HCT116 (cell line): Measurements from ENCODE around the gene CCND1. TPM values are rescaled to one million over a fixed set of nuclear protein-coding genes. Genes with fewer than 3 reads are reported as not detected.

Experiments used
- ATAC-seq: fragments of 200-7000 bp; cut with Tn5 transposase; 2 replicates; pipeline ENCODE4 v1.9.1; 2020; ENCODE audit warnings: mild to moderate bottlenecking, moderate library complexity
- BruUV-seq: library from RNA; stranded (reverse); fragments of 400-500 nt; replicated peaks from 2 replicates; lab custom pipeline; 2021; lab: Mats Ljungman, UMichigan
- CTCF ChIA-PET: fragments of 300-600 bp; sonication (Branson Sonifier 250); formaldehyde crosslinking; loops from one replicate; lab custom pipeline; 2021; ENCODE audit warnings: antibody characterized with exemption; lab: Charles Lee
- POLR2A ChIA-PET: fragments of 300-600, 350-600 bp; sonication (Branson Sonifier 250); formaldehyde crosslinking; loops from one replicate; lab custom pipeline; 2021; ENCODE audit warnings: antibody characterized with exemption; lab: Charles Lee
- RAD21 ChIA-PET, 2 experiments: fragments of 300-600 bp; sonication (Branson Sonifier 250); formaldehyde crosslinking; loops; one replicate each; lab custom pipeline; 2023; ENCODE audit warnings: low total read pairs in 2 of 2; ENCODE audit not compliant: uncharacterized antibody in 2 of 2, unreplicated experiment in 2 of 2, low non-redundant PET in 1 of 2; lab: Charles Lee
- DNase-seq: peaks from one replicate; pipeline ENCODE4 v3.0.0-alpha.2; 2010; ENCODE audit warnings: low read depth, low spot score
- H2AFZ ChIP-seq: fragments of 200-600 bp; shearing (Covaris generic), sonication (generic); 2 replicates; pipeline ENCODE4 v1.6.1; 2017; ENCODE audit warnings: low read depth, mixed run types, mixed read lengths, antibody characterized with exemption, low read length; ENCODE audit not compliant: poor library complexity, severe bottlenecking
- H3K27ac ChIP-seq: 2 replicates; pipeline ENCODE4 v1.5.1; 2012; ENCODE audit warnings: low read depth, low read length
- H3K27me3 ChIP-seq: fragments of 200-600 bp; sonication (generic); 2 replicates; pipeline ENCODE4 v1.6.1; 2016; ENCODE audit warnings: mixed run types, low read length, mixed read lengths; ENCODE audit not compliant: insufficient read depth
- H3K36me3 ChIP-seq, 2 experiments: fragments of 200-500 bp in 1 of 2; fragments of 200-600 bp in 1 of 2; sonication (Bioruptor generic) in 1 of 2; sonication (generic) in 1 of 2; 2 replicates each; pipeline versions ENCODE4 v1.5.1 to v1.6.1; 2014 to 2016; ENCODE audit warnings: low read length in 2 of 2, inconsistent platforms in 1 of 2, mixed read lengths in 1 of 2, mixed run types in 1 of 2; ENCODE audit not compliant: insufficient read depth in 2 of 2, control insufficient read depth in 1 of 2
- H3K4me1 ChIP-seq, 2 experiments: fragments of 200-600 bp in 1 of 2; sonication (generic) in 1 of 2; 2 replicates each; pipeline versions ENCODE4 v1.5.1 to v1.6.1; 2012 to 2017; ENCODE audit warnings: low read length in 2 of 2, inconsistent platforms in 1 of 2, mild to moderate bottlenecking in 1 of 2, mixed read lengths in 1 of 2, mixed run types in 1 of 2, moderate library complexity in 1 of 2; ENCODE audit not compliant: insufficient read depth in 2 of 2, control insufficient read depth in 1 of 2
- H3K4me2 ChIP-seq: fragments of 200-600 bp; sonication (generic); 2 replicates; pipeline ENCODE4 v1.6.1; 2017; ENCODE audit warnings: mixed run types, low read length, mixed read lengths
- H3K4me3 ChIP-seq, 2 experiments: fragments of 200-600 bp in 1 of 2; sonication (generic) in 1 of 2; replicated peaks in 1 of 2; 2 replicates each; pipeline ENCODE4 v1.5.1; 2011 to 2016; ENCODE audit warnings: low read length in 2 of 2, control low read depth in 1 of 2, low read depth in 1 of 2, mild to moderate bottlenecking in 1 of 2, mixed read lengths in 1 of 2, mixed run types in 1 of 2
- H3K79me2 ChIP-seq: fragments of 200-600 bp; sonication (generic); 2 replicates; pipeline ENCODE4 v1.6.1; 2017; ENCODE audit warnings: mild to moderate bottlenecking, mixed run types, low read length, moderate library complexity, mixed read lengths; ENCODE audit not compliant: insufficient read depth
- H3K9ac ChIP-seq: fragments of 200-600 bp; sonication (generic); 2 replicates; pipeline ENCODE4 v1.6.1; 2016; ENCODE audit warnings: low read length, mixed read lengths
- H3K9me2 ChIP-seq: fragments of 200-600 bp; sonication (generic), shearing (Covaris generic); 2 replicates; pipeline ENCODE4 v1.6.1; 2017; ENCODE audit warnings: mixed run types, mild to moderate bottlenecking, moderate library complexity; ENCODE audit not compliant: insufficient read depth
- H3K9me3 ChIP-seq, 2 experiments: fragments of 200-500 bp in 1 of 2; fragments of 200-600 bp in 1 of 2; sonication (Bioruptor generic) in 1 of 2; sonication (generic) in 1 of 2; 2 replicates each; pipeline ENCODE4 v1.6.1; 2014 to 2017; ENCODE audit warnings: low read length in 2 of 2, mixed read lengths in 2 of 2, inconsistent platforms in 1 of 2, low read depth in 1 of 2, mild to moderate bottlenecking in 1 of 2, mixed run types in 1 of 2, moderate library complexity in 1 of 2; ENCODE audit not compliant: control insufficient read depth in 1 of 2, insufficient read depth in 1 of 2
- H4K20me1 ChIP-seq: fragments of 200-600 bp; sonication (generic), shearing (Covaris generic); 2 replicates; pipeline ENCODE4 v1.6.1; 2017; ENCODE audit warnings: mixed run types, mild to moderate bottlenecking, moderate library complexity; ENCODE audit not compliant: insufficient read depth
- CEBPB ChIP-seq: IDR thresholded peaks from 2 replicates; pipeline ENCODE4 v1.6.1; 2012; ENCODE audit warnings: low read depth
- EGR1 ChIP-seq: IDR thresholded peaks from 2 replicates; pipeline ENCODE4 v1.6.1; 2012; ENCODE audit warnings: low read depth
- ELF1 ChIP-seq: IDR thresholded peaks from 2 replicates; pipeline ENCODE4 v1.6.1; 2012; ENCODE audit warnings: low read depth, borderline replicate concordance
- EZH2phosphoT487 ChIP-seq: fragments of 200-600 bp; IDR thresholded peaks from 2 replicates; pipeline ENCODE4 v1.6.1; 2018; ENCODE audit warnings: antibody characterized with exemption, borderline replicate concordance
- FOSL1 ChIP-seq: IDR thresholded peaks from 2 replicates; pipeline ENCODE4 v1.6.1; 2012; ENCODE audit warnings: low read depth
- JUND ChIP-seq: IDR thresholded peaks from 2 replicates; pipeline ENCODE4 v1.6.1; 2012
- POLR2A ChIP-seq: IDR thresholded peaks from 2 replicates; pipeline ENCODE4 v1.7.0; 2011; ENCODE audit warnings: borderline replicate concordance; ENCODE audit not compliant: insufficient read depth, insufficient read length; ENCODE audit errors: extremely low read depth
- SRF ChIP-seq: IDR thresholded peaks from 2 replicates; pipeline ENCODE4 v1.6.1; 2012; ENCODE audit warnings: low read depth
- TCF7L2 ChIP-seq: IDR thresholded peaks from 2 replicates; pipeline ENCODE4 v1.7.0; 2011; ENCODE audit warnings: borderline replicate concordance, inconsistent platforms; ENCODE audit not compliant: insufficient read depth, insufficient read length; ENCODE audit errors: extremely low read depth
- YY1 ChIP-seq: IDR thresholded peaks from 2 replicates; pipeline ENCODE4 v1.6.1; 2011; ENCODE audit warnings: low read length, low read depth, moderate library complexity, mild to moderate bottlenecking; ENCODE audit not compliant: insufficient replicate concordance; ENCODE audit errors: extremely low read depth
- ZNF274 ChIP-seq: fragments of 200-500 bp; sonication (Bioruptor generic); IDR thresholded peaks from 2 replicates; pipeline ENCODE4 v1.6.1; 2014; ENCODE audit warnings: mild to moderate bottlenecking, low read depth, low read length, inconsistent platforms
- intact Hi-C: fragments of 100-400 bp; cut with micrococcal nuclease; formaldehyde crosslinking; loops from 2 replicates; pipeline ENCODE4 v1.10.0; 2022
- total RNA-seq: library from RNA; stranded (reverse); gene quantifications from one replicate; pipeline ENCODE4 v1.2.1, GENCODE V29; 2021; ENCODE audit not compliant: unreplicated experiment
- TF ChIP-seq, protein P1 (sequence below), 3 experiments: fragments of 200-600 bp in 1 of 3; sonication (generic) in 1 of 3; IDR thresholded peaks in 2 of 3; conservative IDR thresholded peaks in 1 of 3; 2 replicates each; pipeline ENCODE4 v1.5.1; 2012 to 2017; ENCODE audit warnings: low read depth in 2 of 3, low read length in 2 of 3, antibody characterized with exemption in 1 of 3, borderline replicate concordance in 1 of 3, control low read depth in 1 of 3, mild to moderate bottlenecking in 1 of 3, mixed read lengths in 1 of 3, mixed run types in 1 of 3, moderate library complexity in 1 of 3; ENCODE audit not compliant: insufficient read depth in 1 of 3
- TF ChIP-seq, protein P2 (sequence below): IDR thresholded peaks from 2 replicates; pipeline ENCODE4 v1.6.1; 2011; ENCODE audit warnings: mild to moderate bottlenecking, low read length, moderate library complexity; ENCODE audit not compliant: insufficient replicate concordance; ENCODE audit errors: extremely low read depth
- TF ChIP-seq, protein P3 (sequence below): IDR thresholded peaks from 2 replicates; pipeline ENCODE4 v1.6.1; 2012; ENCODE audit warnings: low read depth

The CCND1 gene
- total RNA-seq, 1 experiment from 2014 or later: 601 TPM

DNA sequence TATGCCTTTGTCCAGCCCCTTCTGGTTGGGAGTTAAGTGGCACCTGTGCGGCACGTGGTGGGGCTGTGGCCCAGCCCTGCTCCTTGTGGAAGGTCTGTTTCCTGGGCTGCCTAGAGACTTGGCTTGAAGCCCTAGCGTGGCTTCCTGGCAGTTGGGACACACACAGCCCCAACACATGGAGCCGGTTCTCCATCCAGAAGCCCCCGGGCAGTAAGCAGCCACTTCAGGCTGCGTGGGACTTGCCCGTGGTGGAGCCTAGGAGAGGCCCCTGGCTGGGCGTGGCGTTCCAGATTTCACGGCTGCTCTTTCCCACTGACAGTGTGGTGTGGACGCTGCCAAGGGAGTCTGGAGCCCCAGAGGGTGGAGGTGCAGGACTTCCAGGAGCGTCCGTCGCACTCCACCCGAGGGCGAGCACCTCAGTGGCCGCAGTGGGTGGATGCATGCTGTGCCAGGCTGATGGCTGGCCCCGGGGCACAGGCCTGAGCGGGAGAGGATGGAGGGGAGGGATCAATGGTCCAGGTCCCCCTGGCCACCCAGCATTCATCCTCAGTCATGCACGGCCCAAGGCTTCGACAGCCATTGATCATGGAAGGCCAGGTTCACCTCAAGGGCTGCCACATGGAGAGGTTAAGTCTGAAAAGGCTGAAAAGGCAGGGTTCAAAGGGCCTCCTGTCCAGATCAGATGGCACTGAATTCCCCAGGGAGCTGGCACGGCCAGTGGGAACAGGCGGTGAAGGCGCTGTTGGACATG, 9.3 kb downstream of the CCND1 start:
- Histone ChIP-seq H3K9me3 (no peaks in the 10 kb centered on the region), H3K4me2 (no peak overlapping the region), H3K27ac (no peak overlapping the region; the same call in 1 of the 2 replicates), H3K4me1 (peaks cover 0 to 70% of the 10 kb centered on the region in 2 experiments; a peak in 3 of 4 replicates), H2AFZ (no peak overlapping the region), H3K36me3 (peaks cover 58 to 70% of the 10 kb centered on the region in 2 experiments), H3K27me3 (no peaks in the 10 kb centered on the region), H3K9ac (no peak overlapping the region), H4K20me1 (peaks cover 37% of the 10 kb centered on the region; the same call in 1 of the 2 replicates), H3K79me2 (peaks cover 69% of the 10 kb centered on the region), H3K4me3 (no peak overlapping the region), H3K9me2 (no peaks in the 10 kb centered on the region)
- intact Hi-C loops: no loop called here
- RAD21 ChIA-PET: interaction anchor here in 1 of 2 experiments (0.6 kb wide), 1 partner anchor 34 kb away, joined by 6 read pairs; no protein-coding TSS in a partner anchor
- CTCF ChIA-PET: no interaction called here
- DNase-seq: no peak
- POLR2A ChIA-PET: no interaction called here
- BruUV-seq: no TSS peak
- no peak for TF ChIP-seq TCF7L2
- no peak for TF ChIP-seq EZH2phosphoT487
- TF ChIP-seq ELF1: no peak
- TF ChIP-seq POLR2A: no peak
- TF ChIP-seq FOSL1: no peak
- TF ChIP-seq, protein P1, sequence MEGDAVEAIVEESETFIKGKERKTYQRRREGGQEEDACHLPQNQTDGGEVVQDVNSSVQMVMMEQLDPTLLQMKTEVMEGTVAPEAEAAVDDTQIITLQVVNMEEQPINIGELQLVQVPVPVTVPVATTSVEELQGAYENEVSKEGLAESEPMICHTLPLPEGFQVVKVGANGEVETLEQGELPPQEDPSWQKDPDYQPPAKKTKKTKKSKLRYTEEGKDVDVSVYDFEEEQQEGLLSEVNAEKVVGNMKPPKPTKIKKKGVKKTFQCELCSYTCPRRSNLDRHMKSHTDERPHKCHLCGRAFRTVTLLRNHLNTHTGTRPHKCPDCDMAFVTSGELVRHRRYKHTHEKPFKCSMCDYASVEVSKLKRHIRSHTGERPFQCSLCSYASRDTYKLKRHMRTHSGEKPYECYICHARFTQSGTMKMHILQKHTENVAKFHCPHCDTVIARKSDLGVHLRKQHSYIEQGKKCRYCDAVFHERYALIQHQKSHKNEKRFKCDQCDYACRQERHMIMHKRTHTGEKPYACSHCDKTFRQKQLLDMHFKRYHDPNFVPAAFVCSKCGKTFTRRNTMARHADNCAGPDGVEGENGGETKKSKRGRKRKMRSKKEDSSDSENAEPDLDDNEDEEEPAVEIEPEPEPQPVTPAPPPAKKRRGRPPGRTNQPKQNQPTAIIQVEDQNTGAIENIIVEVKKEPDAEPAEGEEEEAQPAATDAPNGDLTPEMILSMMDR (IDR thresholded peaks at IDR 0.05 in 2 of 3, conservative IDR thresholded peaks at IDR 0.05 in 1 of 3; ENCODE audit: borderline replicate concordance in 1 of 3, insufficient read depth in 1 of 3, low read depth in 2 of 3, low read length in 2 of 3): no peak
- TF ChIP-seq, protein P2, sequence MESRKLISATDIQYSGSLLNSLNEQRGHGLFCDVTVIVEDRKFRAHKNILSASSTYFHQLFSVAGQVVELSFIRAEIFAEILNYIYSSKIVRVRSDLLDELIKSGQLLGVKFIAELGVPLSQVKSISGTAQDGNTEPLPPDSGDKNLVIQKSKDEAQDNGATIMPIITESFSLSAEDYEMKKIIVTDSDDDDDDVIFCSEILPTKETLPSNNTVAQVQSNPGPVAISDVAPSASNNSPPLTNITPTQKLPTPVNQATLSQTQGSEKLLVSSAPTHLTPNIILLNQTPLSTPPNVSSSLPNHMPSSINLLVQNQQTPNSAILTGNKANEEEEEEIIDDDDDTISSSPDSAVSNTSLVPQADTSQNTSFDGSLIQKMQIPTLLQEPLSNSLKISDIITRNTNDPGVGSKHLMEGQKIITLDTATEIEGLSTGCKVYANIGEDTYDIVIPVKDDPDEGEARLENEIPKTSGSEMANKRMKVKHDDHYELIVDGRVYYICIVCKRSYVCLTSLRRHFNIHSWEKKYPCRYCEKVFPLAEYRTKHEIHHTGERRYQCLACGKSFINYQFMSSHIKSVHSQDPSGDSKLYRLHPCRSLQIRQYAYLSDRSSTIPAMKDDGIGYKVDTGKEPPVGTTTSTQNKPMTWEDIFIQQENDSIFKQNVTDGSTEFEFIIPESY: no peak
- no peak for TF ChIP-seq EGR1
- no peak for TF ChIP-seq JUND
- TF ChIP-seq CEBPB: no peak
- TF ChIP-seq YY1: no peak
- TF ChIP-seq, protein P3, sequence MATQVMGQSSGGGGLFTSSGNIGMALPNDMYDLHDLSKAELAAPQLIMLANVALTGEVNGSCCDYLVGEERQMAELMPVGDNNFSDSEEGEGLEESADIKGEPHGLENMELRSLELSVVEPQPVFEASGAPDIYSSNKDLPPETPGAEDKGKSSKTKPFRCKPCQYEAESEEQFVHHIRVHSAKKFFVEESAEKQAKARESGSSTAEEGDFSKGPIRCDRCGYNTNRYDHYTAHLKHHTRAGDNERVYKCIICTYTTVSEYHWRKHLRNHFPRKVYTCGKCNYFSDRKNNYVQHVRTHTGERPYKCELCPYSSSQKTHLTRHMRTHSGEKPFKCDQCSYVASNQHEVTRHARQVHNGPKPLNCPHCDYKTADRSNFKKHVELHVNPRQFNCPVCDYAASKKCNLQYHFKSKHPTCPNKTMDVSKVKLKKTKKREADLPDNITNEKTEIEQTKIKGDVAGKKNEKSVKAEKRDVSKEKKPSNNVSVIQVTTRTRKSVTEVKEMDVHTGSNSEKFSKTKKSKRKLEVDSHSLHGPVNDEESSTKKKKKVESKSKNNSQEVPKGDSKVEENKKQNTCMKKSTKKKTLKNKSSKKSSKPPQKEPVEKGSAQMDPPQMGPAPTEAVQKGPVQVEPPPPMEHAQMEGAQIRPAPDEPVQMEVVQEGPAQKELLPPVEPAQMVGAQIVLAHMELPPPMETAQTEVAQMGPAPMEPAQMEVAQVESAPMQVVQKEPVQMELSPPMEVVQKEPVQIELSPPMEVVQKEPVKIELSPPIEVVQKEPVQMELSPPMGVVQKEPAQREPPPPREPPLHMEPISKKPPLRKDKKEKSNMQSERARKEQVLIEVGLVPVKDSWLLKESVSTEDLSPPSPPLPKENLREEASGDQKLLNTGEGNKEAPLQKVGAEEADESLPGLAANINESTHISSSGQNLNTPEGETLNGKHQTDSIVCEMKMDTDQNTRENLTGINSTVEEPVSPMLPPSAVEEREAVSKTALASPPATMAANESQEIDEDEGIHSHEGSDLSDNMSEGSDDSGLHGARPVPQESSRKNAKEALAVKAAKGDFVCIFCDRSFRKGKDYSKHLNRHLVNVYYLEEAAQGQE: no peak
- no peak for TF ChIP-seq ZNF274
- TF ChIP-seq SRF: no peak
- no peak for ATAC-seq
